ENCODE data around the gene MED1.

DNA sequence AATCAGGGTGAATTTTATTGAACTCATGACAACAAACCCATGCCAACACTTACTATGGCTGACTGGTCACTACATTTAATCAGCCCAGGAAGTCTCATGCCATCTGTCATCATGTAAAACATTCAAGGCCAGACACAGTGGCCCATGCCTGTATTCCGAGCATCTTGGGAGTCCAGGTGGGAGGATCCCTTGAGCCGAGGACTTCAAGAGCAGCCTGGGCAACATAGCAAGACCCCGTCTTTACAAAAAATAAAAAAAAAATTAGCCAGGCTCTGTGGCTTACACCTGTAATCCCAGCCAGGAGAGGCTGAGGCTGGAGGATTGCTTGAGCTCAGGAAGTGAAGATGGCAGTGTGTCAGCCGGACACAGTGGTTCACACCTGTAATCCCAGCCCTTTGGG, 4.9 kb upstream of the MED1 start:
- TF ChIP-seq, protein P1, sequence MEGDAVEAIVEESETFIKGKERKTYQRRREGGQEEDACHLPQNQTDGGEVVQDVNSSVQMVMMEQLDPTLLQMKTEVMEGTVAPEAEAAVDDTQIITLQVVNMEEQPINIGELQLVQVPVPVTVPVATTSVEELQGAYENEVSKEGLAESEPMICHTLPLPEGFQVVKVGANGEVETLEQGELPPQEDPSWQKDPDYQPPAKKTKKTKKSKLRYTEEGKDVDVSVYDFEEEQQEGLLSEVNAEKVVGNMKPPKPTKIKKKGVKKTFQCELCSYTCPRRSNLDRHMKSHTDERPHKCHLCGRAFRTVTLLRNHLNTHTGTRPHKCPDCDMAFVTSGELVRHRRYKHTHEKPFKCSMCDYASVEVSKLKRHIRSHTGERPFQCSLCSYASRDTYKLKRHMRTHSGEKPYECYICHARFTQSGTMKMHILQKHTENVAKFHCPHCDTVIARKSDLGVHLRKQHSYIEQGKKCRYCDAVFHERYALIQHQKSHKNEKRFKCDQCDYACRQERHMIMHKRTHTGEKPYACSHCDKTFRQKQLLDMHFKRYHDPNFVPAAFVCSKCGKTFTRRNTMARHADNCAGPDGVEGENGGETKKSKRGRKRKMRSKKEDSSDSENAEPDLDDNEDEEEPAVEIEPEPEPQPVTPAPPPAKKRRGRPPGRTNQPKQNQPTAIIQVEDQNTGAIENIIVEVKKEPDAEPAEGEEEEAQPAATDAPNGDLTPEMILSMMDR (IDR thresholded peaks at IDR 0.05): no peak
- no peak for TF ChIP-seq POLR2A (IDR thresholded peaks at IDR 0.05)
